VCaP (cell line): ENCODE measurements around the gene AKR7A2.

ENCODE experiments used
- H3K27ac ChIP-seq: fragments of 450-650 bp; 2 replicates; pipeline ENCODE4 v1.5.1; 2017
- CTCF ChIP-seq: fragments of 450-650 bp; conservative IDR thresholded peaks from 2 replicates; pipeline ENCODE4 v1.5.1; 2017; ENCODE audit warnings: mild to moderate bottlenecking, moderate library complexity

Gene AKR7A2

GRCh38 chr1:19313961-19314882, 2.3 kb upstream of the AKR7A2 start:
- no peak overlapping the region for H3K27ac ChIP-seq
- TF ChIP-seq CTCF, result no peak

GRCh38 chr1:19313636-19313959, 1.7 kb upstream of the AKR7A2 start:
- no peak overlapping the region for H3K27ac ChIP-seq
- no peak for TF ChIP-seq CTCF

- peak overlapping the region; percentile 83 for H3K27ac ChIP-seq
Measured at GRCh38 chr1:19312782-19313635, 1.1 kb upstream of the AKR7A2 start.

GRCh38 chr1:19311503-19311930, 427 bp downstream of the AKR7A2 start:
- TF ChIP-seq CTCF, result no peak
- peak overlapping the region; percentile 83 for H3K27ac ChIP-seq

More at GRCh38 chr1:19312782-19313635, 1.1 kb upstream of the AKR7A2 start:
- no peak for TF ChIP-seq CTCF

- peak overlapping the region; percentile 83 for H3K27ac ChIP-seq
- TF ChIP-seq CTCF, result no peak
Measured at GRCh38 chr1:19310720-19311502, 1.0 kb downstream of the AKR7A2 start.

- H3K27ac ChIP-seq, result no peak overlapping the region
Measured at GRCh38 chr1:19310061-19310460, 1.9 kb downstream of the AKR7A2 start.

More at GRCh38 chr1:19310061-19310460, 1.9 kb downstream of the AKR7A2 start:
- TF ChIP-seq CTCF, result no peak
